Neuronal stem cell (in vitro differentiated cells): ENCODE results near the gene TRPM2.
A peak's percentile ranks its signal among the peaks of the same experiment; 100 is the strongest.

Source experiments
- DNase-seq: peaks from one replicate; pipeline ENCODE4 v3.0.0-alpha.2; 2013; ENCODE audit warnings: low spot score
- H2AFZ ChIP-seq: one replicate; pipeline ENCODE4 v1.6.1; 2013; ENCODE audit warnings: mild to moderate bottlenecking, low read length, inconsistent platforms
- H2AK5ac ChIP-seq: 2 replicates; pipeline ENCODE4 v1.6.1; 2013; ENCODE audit warnings: low read depth, mild to moderate bottlenecking, inconsistent platforms, low read length, moderate library complexity, mixed read lengths
- H2BK120ac ChIP-seq: 2 replicates; pipeline ENCODE4 v1.6.1; 2013; ENCODE audit warnings: low read depth, mild to moderate bottlenecking, inconsistent platforms, low read length, moderate library complexity, mixed read lengths
- H2BK12ac ChIP-seq: one replicate; pipeline ENCODE4 v1.6.1; 2013; ENCODE audit warnings: low read length, inconsistent platforms
- H2BK15ac ChIP-seq: 2 replicates; pipeline ENCODE4 v1.6.1; 2013; ENCODE audit warnings: mild to moderate bottlenecking, low read length, inconsistent platforms, mixed read lengths
- H2BK5ac ChIP-seq: one replicate; pipeline ENCODE4 v1.6.1; 2013; ENCODE audit warnings: inconsistent platforms, mild to moderate bottlenecking, low read length, moderate library complexity
- H3K14ac ChIP-seq: one replicate; pipeline ENCODE4 v1.6.1; 2013; ENCODE audit warnings: low read length, inconsistent platforms
- H3K18ac ChIP-seq: 2 replicates; pipeline ENCODE4 v1.6.1; 2013; ENCODE audit warnings: low read length, inconsistent platforms
- H3K23ac ChIP-seq: 2 replicates; pipeline ENCODE4 v1.6.1; 2013; ENCODE audit warnings: low read depth, mild to moderate bottlenecking, mixed read lengths, low read length, inconsistent platforms; ENCODE audit not compliant: poor library complexity
- H3K27ac ChIP-seq: replicated peaks from 3 replicates; pipeline ENCODE4 v1.5.1; 2013; ENCODE audit warnings: low read length, inconsistent platforms
- H3K27me3 ChIP-seq, 3 experiments: 2 replicates each; pipeline ENCODE4 v1.6.1; 2013; ENCODE audit warnings: low read length in 3 of 3, mild to moderate bottlenecking in 2 of 3, inconsistent platforms in 1 of 3, low read depth in 1 of 3, mixed read lengths in 1 of 3, moderate library complexity in 1 of 3; ENCODE audit not compliant: control insufficient read depth in 3 of 3, insufficient read depth in 3 of 3
- H3K36me3 ChIP-seq, 2 donors: replicated peaks in 1 of 2; 2 replicates each; pipeline ENCODE4 v1.6.1; 2013; ENCODE audit warnings: low read length in 2 of 2; ENCODE audit not compliant: control insufficient read depth in 2 of 2, insufficient read depth in 2 of 2
- H3K4ac ChIP-seq: 2 replicates; pipeline ENCODE4 v1.6.1; 2013; ENCODE audit warnings: inconsistent platforms, mild to moderate bottlenecking, low read length, moderate library complexity
- H3K4me1 ChIP-seq, 2 donors: 1 replicate in 1 of 2; 2 replicates in 1 of 2; pipeline ENCODE4 v1.6.1; 2013; ENCODE audit warnings: low read length in 2 of 2, low read depth in 1 of 2; ENCODE audit not compliant: control insufficient read depth in 2 of 2, insufficient read depth in 1 of 2
- H3K4me2 ChIP-seq: one replicate; pipeline ENCODE4 v1.6.1; 2013; ENCODE audit warnings: mild to moderate bottlenecking, low read length, inconsistent platforms; ENCODE audit not compliant: insufficient read depth, poor library complexity, severe bottlenecking
- H3K4me3 ChIP-seq, 2 donors: 2 replicates each; pipeline ENCODE4 v1.5.1; 2013; ENCODE audit warnings: low read length in 2 of 2, mild to moderate bottlenecking in 2 of 2, inconsistent platforms in 1 of 2, moderate library complexity in 1 of 2
- H3K79me1 ChIP-seq: one replicate; pipeline ENCODE4 v1.6.1; 2013; ENCODE audit warnings: low read depth, mild to moderate bottlenecking, inconsistent platforms, low read length, moderate library complexity
- H3K9ac ChIP-seq: one replicate; pipeline ENCODE4 v1.6.1; 2013; ENCODE audit warnings: mild to moderate bottlenecking, low read depth, low read length, inconsistent platforms; ENCODE audit not compliant: poor library complexity
- H3K9me3 ChIP-seq, 2 donors: replicated peaks in 1 of 2; 2 replicates each; pipeline versions ENCODE3 to v1.6.1; 2013; ENCODE audit warnings: low read length in 2 of 2, mild to moderate bottlenecking in 2 of 2, inconsistent platforms in 1 of 2, low read depth in 1 of 2, mixed read lengths in 1 of 2, moderate library complexity in 1 of 2; ENCODE audit not compliant: control insufficient read depth in 2 of 2, insufficient read depth in 1 of 2
- H4K8ac ChIP-seq: one replicate; pipeline ENCODE4 v1.6.1; 2013; ENCODE audit warnings: low read depth, mild to moderate bottlenecking, inconsistent platforms, low read length, moderate library complexity
- H4K91ac ChIP-seq: one replicate; pipeline ENCODE4 v1.6.1; 2013; ENCODE audit warnings: low read length, low read depth, mild to moderate bottlenecking, inconsistent platforms; ENCODE audit not compliant: poor library complexity
- WGBS, 2 donors: extraction: QIAGEN DNeasy Blood & Tissue Kit; methylation state at CpG; one replicate each; pipeline ENCODE4 v1.1.7; 2013; ENCODE audit warnings: missing lambda C conversion rate in 2 of 2, mixed read lengths in 1 of 2; ENCODE audit not compliant: insufficient read length in 2 of 2, insufficient replicate concordance in 1 of 2; ENCODE audit errors: extremely low coverage in 2 of 2; 5-methylcytosine and 5-hydroxymethylcytosine counted together

The TRPM2 gene

DNA sequence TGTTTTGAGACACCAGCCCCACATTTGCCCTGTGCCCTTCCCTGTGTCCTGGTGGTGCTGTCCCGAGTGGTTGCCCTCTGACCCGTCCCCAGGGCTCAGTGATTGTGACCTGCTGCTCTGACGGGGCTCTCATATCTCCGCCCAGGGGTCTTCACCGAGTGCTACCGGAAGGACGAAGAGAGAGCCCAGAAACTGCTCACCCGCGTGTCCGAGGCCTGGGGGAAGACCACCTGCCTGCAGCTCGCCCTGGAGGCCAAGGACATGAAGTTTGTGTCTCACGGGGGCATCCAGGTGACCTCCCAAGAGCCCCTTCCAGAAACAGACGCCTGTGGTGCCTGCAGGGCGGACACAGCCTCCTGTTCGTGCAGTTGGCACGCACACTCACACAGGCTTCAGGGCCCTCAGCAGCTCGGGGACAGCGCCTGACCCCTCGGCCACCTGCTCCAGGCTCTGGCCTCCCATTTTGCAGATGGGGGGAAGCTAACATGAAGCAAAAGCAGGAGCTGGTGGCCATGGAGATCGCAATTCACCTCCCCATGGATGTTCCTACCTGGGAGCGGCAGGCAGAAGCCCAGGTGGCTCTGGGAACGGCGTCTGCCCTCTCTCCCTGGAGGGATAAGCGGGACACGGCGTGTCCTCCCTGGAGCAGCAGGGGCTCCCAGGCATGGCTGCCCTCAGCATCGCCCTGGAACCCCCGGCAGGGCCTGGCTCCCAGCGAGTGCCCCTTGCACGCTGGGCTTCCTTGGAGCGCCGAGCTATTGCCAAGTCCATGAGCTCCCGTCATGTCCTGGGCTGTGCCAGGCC is 45.9 kb downstream of the TRPM2 start:
- peaks cover 0 to 2% of the 10 kb centered on the region in 2 donors for H3K4me1 ChIP-seq
- H2BK15ac ChIP-seq, result no peak overlapping the region
- DNase-seq, result no peak
- peak overlapping the region; percentile 85 for H3K18ac ChIP-seq
- no peak overlapping the region for H2BK120ac ChIP-seq
- no peak overlapping the region for H4K8ac ChIP-seq
- H3K23ac ChIP-seq, result no peak overlapping the region
- H3K9ac ChIP-seq, result no peak overlapping the region
- peaks cover 0 to 18% (median 3%) of the 10 kb centered on the region in 3 experiments for H3K27me3 ChIP-seq
- H3K4ac ChIP-seq, result no peak overlapping the region
- no CpG with 5 or more reads among the region's 33 CpGs for WGBS, 2 donors
- peaks cover 2% of the 10 kb centered on the region for H3K79me1 ChIP-seq
- no peak overlapping the region for H3K4me3 ChIP-seq
- H2AK5ac ChIP-seq, result no peak overlapping the region
- peaks cover 0 to 13% of the 10 kb centered on the region in 2 donors for H3K9me3 ChIP-seq
- H2BK12ac ChIP-seq, result no peak overlapping the region
- no peak overlapping the region for H2AFZ ChIP-seq
- H3K27ac ChIP-seq, result no peak overlapping the region
- no peak overlapping the region for H3K4me2 ChIP-seq
- H4K91ac ChIP-seq, result no peak overlapping the region
- H2BK5ac ChIP-seq, result no peak overlapping the region
- H3K36me3 ChIP-seq, result peaks cover 0 to 3% of the 10 kb centered on the region in 2 donors
- peak overlapping the region; percentile 21 for H3K14ac ChIP-seq

DNA sequence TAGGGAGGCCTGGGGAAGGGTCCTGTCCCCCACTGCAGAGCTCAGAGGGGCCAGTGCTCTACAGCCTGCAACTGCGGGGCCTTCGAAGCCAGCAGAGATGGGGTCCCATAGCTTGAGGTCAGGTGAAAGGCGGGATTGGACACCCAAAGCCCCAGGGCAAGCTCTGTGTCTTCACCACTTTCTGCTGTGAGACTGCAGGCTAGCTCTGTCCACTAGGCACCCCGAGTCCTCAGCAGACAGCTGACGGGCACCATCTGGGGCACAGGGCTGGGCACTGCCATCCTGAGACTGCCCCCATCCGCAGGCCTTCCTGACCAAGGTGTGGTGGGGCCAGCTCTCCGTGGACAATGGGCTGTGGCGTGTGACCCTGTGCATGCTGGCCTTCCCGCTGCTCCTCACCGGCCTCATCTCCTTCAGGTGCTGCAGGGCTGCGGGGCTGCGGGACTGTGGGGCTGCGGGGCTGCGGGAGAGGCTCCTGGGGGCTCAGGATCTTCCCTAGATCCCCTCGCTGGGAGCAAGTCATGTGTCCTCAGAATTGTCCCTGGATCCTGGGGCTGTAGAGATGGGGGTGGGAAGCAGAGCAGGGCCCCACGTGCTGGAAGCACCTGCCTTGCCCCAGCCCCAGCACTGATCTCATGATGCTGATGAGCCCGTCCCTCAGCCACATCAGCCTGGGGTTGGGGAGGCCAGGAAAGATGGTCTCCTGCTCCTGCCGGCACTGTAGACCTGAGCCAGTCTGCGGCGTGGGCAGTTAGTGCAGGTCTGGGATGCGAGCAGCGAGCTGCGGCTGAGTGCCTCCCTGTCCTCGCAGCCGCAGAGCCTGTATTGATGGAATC is 46.8 kb downstream of the TRPM2 start:
- H3K9ac ChIP-seq, result no peak overlapping the region
- H3K27ac ChIP-seq, result no peak overlapping the region
- H3K18ac ChIP-seq, result no peak overlapping the region
- no peak overlapping the region for H2BK5ac ChIP-seq
- WGBS, 2 donors, result no CpG with 5 or more reads among the region's 25 CpGs
- H2BK120ac ChIP-seq, result no peak overlapping the region
- peaks cover 2% of the 10 kb centered on the region for H3K79me1 ChIP-seq
- peaks cover 0 to 3% of the 10 kb centered on the region in 2 donors for H3K36me3 ChIP-seq
- H2AK5ac ChIP-seq, result no peak overlapping the region
- DNase-seq, result no peak
- H3K4ac ChIP-seq, result no peak overlapping the region
- H2BK12ac ChIP-seq, result no peak overlapping the region
- no peak overlapping the region for H2BK15ac ChIP-seq
- peaks cover 0 to 16% of the 10 kb centered on the region in 2 donors for H3K9me3 ChIP-seq
- H3K23ac ChIP-seq, result peak overlapping the region; percentile 16
- H2AFZ ChIP-seq, result no peak overlapping the region
- H3K4me1 ChIP-seq, result peaks cover 0 to 2% of the 10 kb centered on the region in 2 donors
- H4K91ac ChIP-seq, result no peak overlapping the region
- no peak overlapping the region for H3K14ac ChIP-seq
- no peak overlapping the region for H4K8ac ChIP-seq
- peaks cover 0 to 18% (median 3%) of the 10 kb centered on the region in 3 experiments for H3K27me3 ChIP-seq
- no peak overlapping the region for H3K4me2 ChIP-seq
- no peak overlapping the region for H3K4me3 ChIP-seq

DNA sequence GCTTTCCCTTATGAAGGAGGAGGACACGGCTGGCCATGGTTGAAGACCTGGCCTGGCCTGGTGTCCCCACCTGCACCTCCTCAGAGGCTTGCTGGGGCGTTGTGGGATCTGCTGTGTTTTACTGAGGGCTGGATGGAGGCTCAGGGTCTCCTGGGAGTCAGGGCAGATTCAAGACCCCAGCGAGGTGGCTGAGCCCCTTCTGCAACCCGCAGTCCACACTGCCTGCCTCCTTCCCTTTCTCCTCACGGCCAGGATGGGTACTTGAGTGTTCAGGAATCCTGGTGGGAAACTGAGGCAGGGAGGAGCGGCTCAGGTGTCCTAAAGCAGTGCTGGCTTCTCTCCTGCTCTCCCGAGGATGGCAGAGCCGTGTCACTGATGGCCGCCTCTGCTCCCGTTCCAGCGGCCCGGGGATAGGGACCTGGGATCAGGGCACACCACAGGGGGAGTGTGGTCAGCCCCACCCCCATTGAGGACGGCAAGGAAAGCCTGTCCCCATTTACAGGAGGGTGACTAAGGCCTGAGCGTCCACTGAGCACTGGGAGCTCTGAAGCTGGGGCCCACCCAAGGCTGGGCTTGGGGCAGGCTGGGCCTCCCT is 47.5 kb downstream of the TRPM2 start:
- Histone ChIP-seq H2BK15ac (no peak overlapping the region), H3K23ac (no peak overlapping the region), H2AK5ac (peak overlapping the region; percentile 63), H3K18ac (no peak overlapping the region), H3K79me1 (peaks cover 2% of the 10 kb centered on the region), H2BK12ac (peak overlapping the region; percentile 58), H3K9ac (no peak overlapping the region), H2AFZ (no peak overlapping the region), H4K8ac (no peak overlapping the region), H3K27ac (no peak overlapping the region), H2BK120ac (peak overlapping the region; percentile 81), H3K4me2 (no peak overlapping the region), H3K27me3 (peaks cover 0 to 18% (median 3%) of the 10 kb centered on the region in 3 experiments), H3K14ac (no peak overlapping the region), H3K4me3 (no peak overlapping the region), H3K9me3 (peaks cover 0 to 16% of the 10 kb centered on the region in 2 donors), H4K91ac (no peak overlapping the region), H3K36me3 (peaks cover 0 to 3% of the 10 kb centered on the region in 2 donors), H3K4me1 (peaks cover 0 to 2% of the 10 kb centered on the region in 2 donors), H3K4ac (no peak overlapping the region), H2BK5ac (no peak overlapping the region)
- no peak for DNase-seq
- WGBS, 2 donors, result no CpG with 5 or more reads among the region's 14 CpGs
